ENCODE data around the gene WNT3A. TPM values are rescaled to one million over a fixed set of nuclear protein-coding genes. Genes with fewer than 3 reads are reported as not detected.

The WNT3A gene
- total and polyA plus RNA-seq, 10 donors: not detected

- TF ChIP-seq POLR2A (IDR thresholded peaks at IDR 0.05) (no peak), POLR2AphosphoS5 (IDR thresholded peaks at IDR 0.05) (peak in 2 of 3 donors; percentile 12 to 32)
- TF ChIP-seq, protein P1, sequence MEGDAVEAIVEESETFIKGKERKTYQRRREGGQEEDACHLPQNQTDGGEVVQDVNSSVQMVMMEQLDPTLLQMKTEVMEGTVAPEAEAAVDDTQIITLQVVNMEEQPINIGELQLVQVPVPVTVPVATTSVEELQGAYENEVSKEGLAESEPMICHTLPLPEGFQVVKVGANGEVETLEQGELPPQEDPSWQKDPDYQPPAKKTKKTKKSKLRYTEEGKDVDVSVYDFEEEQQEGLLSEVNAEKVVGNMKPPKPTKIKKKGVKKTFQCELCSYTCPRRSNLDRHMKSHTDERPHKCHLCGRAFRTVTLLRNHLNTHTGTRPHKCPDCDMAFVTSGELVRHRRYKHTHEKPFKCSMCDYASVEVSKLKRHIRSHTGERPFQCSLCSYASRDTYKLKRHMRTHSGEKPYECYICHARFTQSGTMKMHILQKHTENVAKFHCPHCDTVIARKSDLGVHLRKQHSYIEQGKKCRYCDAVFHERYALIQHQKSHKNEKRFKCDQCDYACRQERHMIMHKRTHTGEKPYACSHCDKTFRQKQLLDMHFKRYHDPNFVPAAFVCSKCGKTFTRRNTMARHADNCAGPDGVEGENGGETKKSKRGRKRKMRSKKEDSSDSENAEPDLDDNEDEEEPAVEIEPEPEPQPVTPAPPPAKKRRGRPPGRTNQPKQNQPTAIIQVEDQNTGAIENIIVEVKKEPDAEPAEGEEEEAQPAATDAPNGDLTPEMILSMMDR (IDR thresholded peaks at IDR 0.05 in 8 of 11, conservative IDR thresholded peaks at IDR 0.05 in 3 of 11): no peak
- peaks cover 0 to 18% (median 15%) of the 10 kb centered on the region in 8 donors for H3K9me3 ChIP-seq
- peaks cover 56 to 96% (median 85%) of the 10 kb centered on the region in 6 donors for H3K4me1 ChIP-seq
- no peak overlapping the region for H3K4me3 ChIP-seq
- peaks cover 0 to 94% (median 18%) of the 10 kb centered on the region in 6 donors for H3K36me3 ChIP-seq
- 88 to 93% (median 90%) methylated on average over 9 to 11 of the region's 11 CpGs for WGBS, 5 donors
- H3K27me3 ChIP-seq (replicated peaks in 1 of 7): no peaks in the 10 kb centered on the region
- no peak for DNase-seq
- intact Hi-C loops (cut with DNase I; ENCODE audit: low total_unique reads): no loop called here
- peak overlapping the region in 3 of 8 donors; percentile 23 to 100 (median 50) for H3K27ac ChIP-seq
These were observed 85.7 kb downstream of the WNT3A start for GRCh38 chr1:228092342-228093049.

DNA sequence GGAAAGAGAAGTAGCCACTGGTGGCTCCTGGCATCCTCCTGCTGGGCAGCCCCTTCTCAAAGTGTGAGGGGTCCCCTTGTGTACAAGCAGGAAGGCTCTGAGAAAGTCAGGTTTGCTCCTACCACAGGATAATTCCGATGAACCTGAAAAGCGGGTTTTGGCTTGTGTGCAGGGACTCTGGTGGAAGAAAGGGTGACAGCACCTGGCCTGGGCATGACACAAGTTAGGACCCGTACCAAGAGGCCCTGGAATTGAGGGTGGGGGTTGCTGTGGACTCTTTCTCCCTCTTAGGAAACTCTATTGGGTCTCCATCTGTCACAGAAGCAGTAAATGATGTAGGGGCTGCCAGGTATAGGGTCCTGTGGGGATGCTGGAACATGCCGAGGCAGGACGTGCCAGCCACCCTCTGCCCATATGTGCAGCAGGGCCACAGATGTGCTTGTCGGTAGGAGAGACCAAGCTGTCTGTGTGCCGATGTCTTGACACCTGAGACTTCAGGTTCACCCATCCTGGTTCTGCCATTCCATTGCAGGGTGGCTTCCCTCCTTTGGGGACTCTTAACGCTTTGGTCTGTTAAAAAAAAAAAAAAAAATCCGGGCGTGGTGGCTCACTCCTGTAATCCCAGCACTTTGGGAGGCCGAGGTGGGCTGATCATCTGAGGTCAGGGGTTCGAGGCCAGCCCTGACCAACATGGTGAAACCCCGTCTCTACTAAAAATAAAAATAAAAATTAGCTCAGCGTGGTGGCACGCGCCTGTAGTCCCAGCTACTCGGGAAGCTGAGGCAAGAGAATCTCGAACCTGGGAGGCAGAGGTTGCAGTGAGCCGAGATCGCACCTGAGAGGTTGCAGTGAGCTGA lies 86.5 kb downstream of the WNT3A start:
- no peak for DNase-seq
- Histone ChIP-seq H3K36me3 (peaks cover 0 to 95% (median 24%) of the 10 kb centered on the region in 6 donors), H3K4me1 (peaks cover 48 to 96% (median 81%) of the 10 kb centered on the region in 6 donors)

GRCh38 chr1:228094432-228095016 lies 87.7 kb downstream of the WNT3A start:
- TF ChIP-seq POLR2AphosphoS5 (IDR thresholded peaks at IDR 0.05): no peak
- TF ChIP-seq POLR2A (IDR thresholded peaks at IDR 0.05): no peak
- TF ChIP-seq, protein P1 (IDR thresholded peaks at IDR 0.05 in 8 of 11, conservative IDR thresholded peaks at IDR 0.05 in 3 of 11): no peak
- 88 to 96% (median 95%) methylated on average over 13 of the region's 13 CpGs for WGBS, 5 donors

More for the DNA sequence above, 86.5 kb downstream of the WNT3A start:
- no peak overlapping the region for H3K4me3 ChIP-seq
- 95 to 99% (median 96%) methylated on average over 20 of the region's 20 CpGs for WGBS, 5 donors
- no peak for TF ChIP-seq POLR2A (IDR thresholded peaks at IDR 0.05)
- peak in 1 of 3 donors; percentile 23 for TF ChIP-seq POLR2AphosphoS5 (IDR thresholded peaks at IDR 0.05)
- H3K27me3 ChIP-seq (replicated peaks in 1 of 7): no peaks in the 10 kb centered on the region
- H3K27ac ChIP-seq: peak overlapping the region in 2 of 8 donors; percentile 50 to 100
- H3K9me3 ChIP-seq: peaks cover 0 to 18% (median 15%) of the 10 kb centered on the region in 8 donors
- intact Hi-C loops (cut with DNase I; ENCODE audit: low total_unique reads): no loop called here

GRCh38 chr1:228095161-228095560 lies 88.4 kb downstream of the WNT3A start:
- no peak overlapping the region for H3K27ac ChIP-seq
- 96 to 99% (median 98%) methylated on average over 4 of the region's 4 CpGs for WGBS, 5 donors
- H3K4me3 ChIP-seq: no peak overlapping the region
- peak; percentile 25 for DNase-seq
- no peak for TF ChIP-seq POLR2A (IDR thresholded peaks at IDR 0.05)
- TF ChIP-seq, protein P1 (IDR thresholded peaks at IDR 0.05 in 8 of 11, conservative IDR thresholded peaks at IDR 0.05 in 3 of 11): no peak
- no peak for TF ChIP-seq POLR2AphosphoS5 (IDR thresholded peaks at IDR 0.05)
- peaks cover 0 to 18% (median 15%) of the 10 kb centered on the region in 8 donors for H3K9me3 ChIP-seq
- intact Hi-C loops (cut with DNase I; ENCODE audit: low total_unique reads): no loop called here
- H3K4me1 ChIP-seq: peaks cover 29 to 96% (median 66%) of the 10 kb centered on the region in 6 donors
- peaks cover 0 to 95% (median 41%) of the 10 kb centered on the region in 6 donors for H3K36me3 ChIP-seq
- H3K27me3 ChIP-seq (replicated peaks in 1 of 7): no peaks in the 10 kb centered on the region

More at GRCh38 chr1:228094432-228095016, 87.7 kb downstream of the WNT3A start:
- H3K36me3 ChIP-seq: peaks cover 0 to 95% (median 34%) of the 10 kb centered on the region in 6 donors
- DNase-seq: peak; percentile 41
- no peak overlapping the region for H3K27ac ChIP-seq
- H3K4me1 ChIP-seq: peaks cover 35 to 96% (median 72%) of the 10 kb centered on the region in 6 donors
- peaks cover 0 to 18% (median 15%) of the 10 kb centered on the region in 8 donors for H3K9me3 ChIP-seq
- H3K27me3 ChIP-seq (replicated peaks in 1 of 7): no peaks in the 10 kb centered on the region
- no peak overlapping the region for H3K4me3 ChIP-seq
- intact Hi-C loops (cut with DNase I; ENCODE audit: low total_unique reads): no loop called here

Measured in spleen (tissue), 11 donors.